Measurements from ENCODE around the gene RNF175. TPM values are rescaled to one million over a fixed set of nuclear protein-coding genes. Genes with fewer than 3 reads are reported as not detected.

RNF175 gene
- total RNA-seq, 4 donors from 2014 or later = not detected

- TF ChIP-seq, protein P1, sequence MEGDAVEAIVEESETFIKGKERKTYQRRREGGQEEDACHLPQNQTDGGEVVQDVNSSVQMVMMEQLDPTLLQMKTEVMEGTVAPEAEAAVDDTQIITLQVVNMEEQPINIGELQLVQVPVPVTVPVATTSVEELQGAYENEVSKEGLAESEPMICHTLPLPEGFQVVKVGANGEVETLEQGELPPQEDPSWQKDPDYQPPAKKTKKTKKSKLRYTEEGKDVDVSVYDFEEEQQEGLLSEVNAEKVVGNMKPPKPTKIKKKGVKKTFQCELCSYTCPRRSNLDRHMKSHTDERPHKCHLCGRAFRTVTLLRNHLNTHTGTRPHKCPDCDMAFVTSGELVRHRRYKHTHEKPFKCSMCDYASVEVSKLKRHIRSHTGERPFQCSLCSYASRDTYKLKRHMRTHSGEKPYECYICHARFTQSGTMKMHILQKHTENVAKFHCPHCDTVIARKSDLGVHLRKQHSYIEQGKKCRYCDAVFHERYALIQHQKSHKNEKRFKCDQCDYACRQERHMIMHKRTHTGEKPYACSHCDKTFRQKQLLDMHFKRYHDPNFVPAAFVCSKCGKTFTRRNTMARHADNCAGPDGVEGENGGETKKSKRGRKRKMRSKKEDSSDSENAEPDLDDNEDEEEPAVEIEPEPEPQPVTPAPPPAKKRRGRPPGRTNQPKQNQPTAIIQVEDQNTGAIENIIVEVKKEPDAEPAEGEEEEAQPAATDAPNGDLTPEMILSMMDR (IDR thresholded peaks at IDR 0.05; ENCODE audit: low read depth) = no peak
Measured at GRCh38 chr4:153789741-153790499, 30.1 kb upstream of the RNF175 start.

- TF ChIP-seq, protein P1 (IDR thresholded peaks at IDR 0.05; ENCODE audit: low read depth) = no peak
Measured at GRCh38 chr4:153788413-153789276, 28.8 kb upstream of the RNF175 start, which contains the start of gene SFRP2. Gene SFRP2 (minus strand): TSS chr4:153789083. CDS start chr4:153788835, 248 bp downstream.

GRCh38 chr4:153788051-153788412, 28.2 kb upstream of the RNF175 start:
- TF ChIP-seq, protein P1 (IDR thresholded peaks at IDR 0.05; ENCODE audit: low read depth) = no peak

GRCh38 chr4:153787575-153787974, 27.8 kb upstream of the RNF175 start:
- TF ChIP-seq, protein P1 (IDR thresholded peaks at IDR 0.05; ENCODE audit: low read depth) = no peak

DNA sequence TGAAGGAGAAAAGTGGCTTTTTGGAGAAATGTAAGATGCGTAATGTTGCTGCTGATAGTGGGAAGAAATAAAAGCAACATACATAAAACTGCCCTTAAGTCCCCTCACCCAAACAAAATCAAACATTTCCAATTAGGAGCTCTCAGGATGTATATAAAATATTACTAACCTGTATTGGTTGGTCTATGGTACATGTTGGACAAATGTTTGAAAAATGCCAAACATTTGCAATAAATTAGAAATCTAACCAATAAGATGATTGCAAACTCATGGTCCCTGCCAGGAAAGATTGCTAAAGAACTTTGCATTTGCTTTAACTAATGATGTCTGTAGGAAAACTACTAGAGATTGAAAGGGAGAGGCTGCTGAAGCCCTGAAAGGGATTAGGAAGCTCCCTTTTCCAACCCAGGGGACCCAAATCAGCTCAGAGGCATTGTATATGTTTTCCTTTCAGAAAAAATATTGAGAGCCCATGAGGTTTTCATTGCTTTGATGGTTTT, 27.3 kb upstream of the RNF175 start:
- TF ChIP-seq, protein P1 (IDR thresholded peaks at IDR 0.05; ENCODE audit: low read depth) = no peak

- TF ChIP-seq, protein P1 (IDR thresholded peaks at IDR 0.05; ENCODE audit: low read depth) = no peak
Measured at GRCh38 chr4:153785910-153786721, 26.3 kb upstream of the RNF175 start.
